Adrenal gland (tissue), 12 donors: ENCODE results near the gene NLRC5. TPM values are rescaled to one million over a fixed set of nuclear protein-coding genes. Genes with fewer than 3 reads are reported as not detected.

ENCODE experiments used
- DNase-seq, 7 donors: peaks; one replicate each; pipeline ENCODE4 v3.0.0-alpha.2; 2019 to 2020
- H3K27ac ChIP-seq, 5 donors: fragments of 200-600 bp; sonication (generic) in 4 of 5; 1 replicate in 3 of 5; 2 replicates in 2 of 5; pipeline versions ENCODE4 v1.5.1 to v1.8.0; 2016 to 2020; ENCODE audit warnings: mild to moderate bottlenecking in 1 of 5
- H3K27me3 ChIP-seq: fragments of 200-600 bp; 2 replicates; pipeline ENCODE4 v1.8.0; 2021
- H3K36me3 ChIP-seq, 2 donors: fragments of 200-600 bp; replicated peaks in 1 of 2; 1 replicate in 1 of 2; 2 replicates in 1 of 2; pipeline versions ENCODE4 v1.5.1 to v1.8.0; 2018 to 2022
- H3K4me1 ChIP-seq, 2 donors: fragments of 200-600 bp; replicated peaks in 1 of 2; 1 replicate in 1 of 2; 2 replicates in 1 of 2; pipeline versions ENCODE4 v1.5.1 to v1.8.0; 2018 to 2021
- H3K4me3 ChIP-seq, 4 donors: fragments of 200-600 bp; sonication (generic) in 3 of 4; one replicate each; pipeline ENCODE4 v1.5.1; 2016 to 2018
- H3K9me3 ChIP-seq, 3 donors: fragments of 200-600 bp; sonication (generic) in 1 of 3; replicated peaks in 1 of 3; 1 replicate in 2 of 3; 2 replicates in 1 of 3; pipeline versions ENCODE4 v1.5.1 to v1.8.0; 2016 to 2021
- POLR2A ChIP-seq, 2 donors: fragments of 450-650 bp; IDR thresholded peaks; one replicate each; pipeline ENCODE4 v1.6.1; 2017; ENCODE audit warnings: antibody characterized with exemption in 2 of 2, mild to moderate bottlenecking in 2 of 2, moderate library complexity in 1 of 2
- WGBS, 4 donors: extraction: QIAGEN DNeasy Blood & Tissue Kit in 2 of 4; methylation state at CpG; one replicate each; pipeline versions ENCODE4 v1.1.5 to v1.1.7; 2013 to 2017; 5-methylcytosine and 5-hydroxymethylcytosine counted together
- intact Hi-C, 2 donors: fragments of 100-400 bp; cut with DNase I; formaldehyde crosslinking; loops; one replicate each; pipeline versions ENCODE4 v1.14.1 to v1.15.0; 2022 to 2023
- polyA plus RNA-seq, 3 donors: library from polyadenylated mRNA; stranded (reverse); fragments of 200-250 nt in 2 of 3; fragments of 350-450 nt in 1 of 3; fragmentation: Illumina TruSeq in 1 of 3; extraction: RNeasy Lipid Tissue Mini Kit (QIAGEN cat#74804) in 1 of 3; gene quantifications; one replicate each; pipeline ENCODE4 v1.2.3, GENCODE V29; 2013 to 2014
- total RNA-seq, 9 donors: library from RNA; depleted of rRNA in 4 of 9; stranded (reverse); fragments of >200 nt in 4 of 9; fragments of 120-200 nt in 1 of 9; fragmentation: NEBNext Ultra II Directional in 1 of 9; extraction: Animal tissue kit (Norgen Biotek cat#: 25700) in 1 of 9; gene quantifications; one replicate each; pipeline versions ENCODE4 v1.1.0 to v1.2.4, GENCODE V29; 2013 to 2023
- TF ChIP-seq, protein P1 (sequence below), 6 experiments: fragments of 450-650 bp in 4 of 6; fragments of 200-600 bp in 2 of 6; sonication (generic) in 1 of 6; IDR thresholded peaks; 1 replicate in 5 of 6; 2 replicates in 1 of 6; pipeline versions ENCODE4 v1.5.1 to v1.8.0; 2016 to 2021; ENCODE audit warnings: antibody characterized with exemption in 6 of 6, mild to moderate bottlenecking in 2 of 6, moderate library complexity in 1 of 6
- donor health status: healthy with polysubstance abuse.
- donor health status: Bipolar disorder and iron deficiency.
- donor health status: DM: yes; HTN: yes; CAD: no.
- donor health status: DM: no; HTN: no; CAD: no.
- donor health status: DM: no; HTN: no; CAD: no.
- donor health status: DM: yes; HTN: yes; CAD: no.

The NLRC5 gene
- total and polyA plus RNA-seq, 12 donors = 6.0 to 89.0 (median 26.6) TPM

GRCh38 chr16:56969769-56970168, 19.6 kb upstream of the NLRC5 start:
- intact Hi-C loops = no loop called here

DNA sequence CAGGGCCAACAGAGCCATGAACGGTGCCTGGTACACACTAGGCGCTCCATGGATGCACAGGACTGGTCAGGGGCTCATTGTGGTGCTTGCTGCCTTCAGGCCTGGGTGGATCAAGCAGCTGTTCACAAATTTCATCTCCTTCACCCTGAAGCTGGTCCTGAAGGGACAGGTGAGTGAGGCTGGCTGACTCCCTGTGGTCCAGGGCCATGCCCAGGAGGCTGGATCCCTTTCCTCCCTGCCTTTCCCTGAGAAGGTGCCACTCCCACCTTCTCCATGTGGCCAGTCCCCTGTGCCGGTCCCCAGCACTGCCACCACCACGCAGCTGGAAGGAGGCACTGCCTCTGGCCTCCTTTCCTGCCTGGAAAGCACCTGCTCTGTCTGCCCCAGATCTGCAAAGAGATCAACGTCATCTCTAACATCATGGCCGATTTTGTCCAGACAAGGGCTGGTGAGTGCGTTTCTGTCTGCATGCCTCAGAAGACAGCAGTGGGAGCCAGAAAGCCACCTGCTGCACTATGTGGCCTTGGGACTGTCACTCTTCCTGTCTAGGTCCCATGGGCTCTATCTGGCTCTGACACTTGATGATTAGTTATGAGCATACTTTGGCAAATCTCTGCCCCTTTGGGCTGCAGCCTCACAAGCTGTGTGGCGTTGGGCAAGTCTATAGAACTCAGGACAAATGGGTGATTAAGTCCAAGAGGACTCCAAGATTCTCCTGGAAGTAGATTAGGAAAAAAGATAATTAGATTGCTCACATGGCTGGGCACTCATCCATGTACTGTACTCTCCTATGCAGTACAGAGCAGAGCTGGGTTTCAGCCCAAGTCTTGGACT, 18.2 kb upstream of the NLRC5 start:
- peak in 2 of 7 donors; percentile 46 to 47 for DNase-seq
- intact Hi-C loops = no loop called here
- H3K27me3 ChIP-seq = no peaks in the 10 kb centered on the region
- TF ChIP-seq, protein P1, sequence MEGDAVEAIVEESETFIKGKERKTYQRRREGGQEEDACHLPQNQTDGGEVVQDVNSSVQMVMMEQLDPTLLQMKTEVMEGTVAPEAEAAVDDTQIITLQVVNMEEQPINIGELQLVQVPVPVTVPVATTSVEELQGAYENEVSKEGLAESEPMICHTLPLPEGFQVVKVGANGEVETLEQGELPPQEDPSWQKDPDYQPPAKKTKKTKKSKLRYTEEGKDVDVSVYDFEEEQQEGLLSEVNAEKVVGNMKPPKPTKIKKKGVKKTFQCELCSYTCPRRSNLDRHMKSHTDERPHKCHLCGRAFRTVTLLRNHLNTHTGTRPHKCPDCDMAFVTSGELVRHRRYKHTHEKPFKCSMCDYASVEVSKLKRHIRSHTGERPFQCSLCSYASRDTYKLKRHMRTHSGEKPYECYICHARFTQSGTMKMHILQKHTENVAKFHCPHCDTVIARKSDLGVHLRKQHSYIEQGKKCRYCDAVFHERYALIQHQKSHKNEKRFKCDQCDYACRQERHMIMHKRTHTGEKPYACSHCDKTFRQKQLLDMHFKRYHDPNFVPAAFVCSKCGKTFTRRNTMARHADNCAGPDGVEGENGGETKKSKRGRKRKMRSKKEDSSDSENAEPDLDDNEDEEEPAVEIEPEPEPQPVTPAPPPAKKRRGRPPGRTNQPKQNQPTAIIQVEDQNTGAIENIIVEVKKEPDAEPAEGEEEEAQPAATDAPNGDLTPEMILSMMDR (IDR thresholded peaks at IDR 0.05) = no peak
- TF ChIP-seq POLR2A (IDR thresholded peaks at IDR 0.05) = no peak
- no peak overlapping the region for H3K4me3 ChIP-seq
- WGBS, 4 donors = 56 to 67% (median 61%) methylated on average over 5 to 8 of the region's 8 CpGs
- H3K27ac ChIP-seq = no peak overlapping the region
- H3K4me1 ChIP-seq = no peaks in the 10 kb centered on the region
- H3K9me3 ChIP-seq = no peaks in the 10 kb centered on the region
- H3K36me3 ChIP-seq = no peaks in the 10 kb centered on the region

More at GRCh38 chr16:56969769-56970168, 19.6 kb upstream of the NLRC5 start:
- Histone ChIP-seq H3K27me3 (no peaks in the 10 kb centered on the region), H3K4me1 (peaks cover 4 to 13% of the 10 kb centered on the region in 2 donors), H3K4me3 (no peak overlapping the region), H3K9me3 (no peaks in the 10 kb centered on the region), H3K36me3 (no peaks in the 10 kb centered on the region), H3K27ac (no peak overlapping the region)
- no peak for DNase-seq
- no peak for TF ChIP-seq POLR2A (IDR thresholded peaks at IDR 0.05)
- 91 to 100% (median 92%) methylated on average over 1 to 7 of the region's 7 CpGs for WGBS, 4 donors

DNA sequence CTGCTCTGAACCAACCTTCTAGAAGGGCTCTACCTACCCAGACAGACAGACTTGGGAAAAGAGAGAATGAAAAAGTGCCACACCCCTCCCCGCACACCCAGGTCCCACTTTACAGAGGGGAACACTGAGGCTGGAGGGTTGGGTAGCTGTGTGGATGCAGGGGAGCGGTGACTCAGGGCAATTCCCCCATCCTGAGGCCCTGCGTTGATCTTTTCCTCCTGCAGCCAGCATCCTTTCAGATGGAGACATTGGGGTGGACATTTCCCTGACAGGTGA, 17.7 kb upstream of the NLRC5 start:
- Histone ChIP-seq H3K4me1 (no peaks in the 10 kb centered on the region), H3K27ac (no peak overlapping the region), H3K36me3 (no peaks in the 10 kb centered on the region), H3K9me3 (no peaks in the 10 kb centered on the region), H3K4me3 (no peak overlapping the region), H3K27me3 (no peaks in the 10 kb centered on the region)
- no peak for TF ChIP-seq POLR2A (IDR thresholded peaks at IDR 0.05)
- TF ChIP-seq, protein P1 (IDR thresholded peaks at IDR 0.05) = no peak
- 93 to 98% (median 96%) methylated on average over 3 of the region's 3 CpGs for WGBS, 4 donors
- no peak for DNase-seq
- intact Hi-C loops = no loop called here

GRCh38 chr16:56972403-56973293, 16.7 kb upstream of the NLRC5 start:
- H3K27ac ChIP-seq = no peak overlapping the region
- H3K36me3 ChIP-seq = no peaks in the 10 kb centered on the region
- no peak for TF ChIP-seq POLR2A (IDR thresholded peaks at IDR 0.05)
- TF ChIP-seq, protein P1 (IDR thresholded peaks at IDR 0.05) = no peak
- H3K4me1 ChIP-seq = no peaks in the 10 kb centered on the region
- H3K4me3 ChIP-seq = no peak overlapping the region
- H3K27me3 ChIP-seq = no peaks in the 10 kb centered on the region
- no peak for DNase-seq
- H3K9me3 ChIP-seq = no peaks in the 10 kb centered on the region
- WGBS, 4 donors = 74 to 83% (median 80%) methylated on average over 15 to 18 of the region's 18 CpGs
- intact Hi-C loops = no loop called here
